Measurements from ENCODE around the gene OSBP.
"Not testable (repeated sequence)": the region's sequence is repeated elsewhere in the genome, so short reads cannot be mapped to it uniquely, and the experiment has no call there.

Gene OSBP

DNA sequence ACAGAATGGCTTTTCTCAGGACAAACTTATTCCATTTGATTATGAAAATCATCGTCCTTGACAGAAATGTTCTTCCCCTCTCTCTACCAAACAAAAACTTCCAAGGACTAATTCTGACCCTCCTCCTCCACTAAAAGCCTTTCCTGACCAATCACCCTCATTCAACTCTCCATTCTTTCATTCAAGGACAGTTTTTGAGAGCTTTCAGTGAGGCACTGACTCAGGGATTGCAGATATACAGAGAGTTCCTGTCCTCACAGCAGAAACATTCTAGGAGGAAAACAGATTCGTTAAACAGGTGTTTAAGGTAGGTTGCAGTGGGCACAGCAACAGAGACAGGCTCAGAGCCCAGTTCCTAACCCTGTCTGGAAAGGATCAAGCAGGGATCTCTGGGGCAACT, 62.7 kb downstream of the OSBP start:
- no peak for DNase-seq

DNA sequence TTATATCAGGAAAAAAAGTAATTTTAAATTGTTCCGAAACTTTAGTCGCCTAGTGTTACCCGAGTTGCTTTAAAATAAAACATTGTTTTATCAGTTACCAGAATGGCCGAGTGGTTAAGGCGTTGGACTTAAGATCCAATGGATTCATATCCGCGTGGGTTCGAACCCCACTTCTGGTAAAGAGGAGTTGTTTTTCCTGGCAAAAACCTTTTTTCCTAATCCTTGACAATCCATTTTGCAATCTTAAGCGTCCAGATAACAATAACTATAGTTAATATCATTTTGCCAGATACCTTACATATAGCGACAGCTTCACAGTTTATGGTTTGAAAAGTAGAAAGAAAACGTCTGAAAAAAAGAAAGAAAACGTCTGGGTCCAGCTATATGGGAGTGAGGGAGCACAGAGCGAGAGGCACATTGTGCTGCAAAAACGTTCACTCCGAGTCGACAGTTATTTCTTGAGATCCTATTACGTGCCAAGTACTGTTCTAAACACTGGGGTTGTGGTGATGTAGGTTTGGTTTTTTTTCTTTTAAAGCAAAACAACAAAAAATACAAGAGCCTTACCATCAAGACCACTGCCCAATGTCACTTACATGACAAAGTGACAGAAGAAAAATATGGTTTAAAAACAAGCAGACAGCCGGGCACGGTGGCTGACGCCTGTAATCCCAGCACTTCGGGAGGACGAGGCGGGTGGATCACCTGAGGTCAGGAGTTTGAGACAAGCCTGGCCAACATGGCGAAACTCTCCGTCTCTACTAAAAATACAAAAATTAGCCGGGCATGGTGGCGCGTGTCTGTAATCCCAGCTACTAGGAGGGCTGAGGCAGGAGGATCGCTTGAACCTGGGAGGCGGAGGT, 63.7 kb downstream of the OSBP start:
- DNase-seq, result peak; percentile 59

DNA sequence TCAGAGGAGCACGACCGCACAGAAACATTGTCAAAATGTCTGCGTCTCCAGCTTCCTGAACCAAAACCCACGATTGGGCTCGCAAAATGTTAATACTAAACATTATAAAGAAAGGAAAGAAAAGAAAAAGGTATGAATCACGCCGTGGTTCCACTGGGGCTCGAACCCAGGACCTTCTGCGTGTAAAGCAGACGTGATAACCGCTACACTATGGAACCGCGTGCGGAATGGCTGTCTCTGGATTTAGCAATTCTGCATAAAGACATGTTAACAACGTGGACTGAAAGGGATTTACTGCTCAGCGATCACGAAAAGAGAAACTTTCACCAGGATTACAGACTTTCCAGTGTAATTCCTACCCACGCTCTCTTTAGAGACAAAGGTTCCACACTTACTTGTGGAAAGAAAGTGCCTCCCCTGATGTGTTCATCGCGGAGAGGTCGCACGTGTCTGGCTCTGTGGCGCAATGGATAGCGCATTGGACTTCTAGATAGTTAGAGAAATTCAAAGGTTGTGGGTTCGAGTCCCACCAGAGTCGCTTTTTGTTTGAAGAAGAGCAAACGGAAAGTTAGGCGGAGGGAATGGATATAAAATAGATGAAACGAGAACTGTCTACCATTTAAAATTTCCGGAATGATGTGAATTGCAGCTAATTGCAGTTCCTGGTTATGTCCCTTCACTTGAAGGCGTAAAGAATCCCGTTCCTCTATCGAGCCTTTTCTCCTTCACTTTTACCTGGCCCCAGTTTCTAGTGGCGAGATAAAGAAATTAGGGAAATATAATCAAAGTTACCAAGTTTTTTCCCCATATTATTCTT, 64.5 kb downstream of the OSBP start:
- peak; percentile 97 for DNase-seq

DNA sequence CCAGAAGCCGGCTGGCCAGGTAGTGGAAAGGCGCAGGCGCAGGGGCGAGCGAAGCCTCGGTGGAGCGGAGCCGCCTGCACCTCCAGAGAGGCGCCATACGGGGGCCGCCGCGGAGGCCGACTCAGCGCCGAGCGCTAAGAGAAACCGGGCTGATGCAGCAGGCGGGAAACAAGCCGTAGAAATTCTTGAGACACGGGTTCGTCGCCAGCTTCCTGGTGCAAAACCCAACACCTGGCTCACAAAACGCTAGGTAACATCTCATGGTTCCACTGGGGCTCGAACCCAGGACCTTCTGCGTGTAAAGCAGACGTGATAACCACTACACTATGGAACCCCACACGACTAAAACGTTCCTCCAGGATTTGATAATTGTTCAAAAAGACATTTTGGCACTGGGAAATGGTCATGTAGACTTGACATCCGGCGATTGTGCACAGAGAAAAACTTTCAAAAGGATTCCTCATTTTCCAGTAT, 65.2 kb downstream of the OSBP start:
- DNase-seq, result peak; percentile 93

DNA sequence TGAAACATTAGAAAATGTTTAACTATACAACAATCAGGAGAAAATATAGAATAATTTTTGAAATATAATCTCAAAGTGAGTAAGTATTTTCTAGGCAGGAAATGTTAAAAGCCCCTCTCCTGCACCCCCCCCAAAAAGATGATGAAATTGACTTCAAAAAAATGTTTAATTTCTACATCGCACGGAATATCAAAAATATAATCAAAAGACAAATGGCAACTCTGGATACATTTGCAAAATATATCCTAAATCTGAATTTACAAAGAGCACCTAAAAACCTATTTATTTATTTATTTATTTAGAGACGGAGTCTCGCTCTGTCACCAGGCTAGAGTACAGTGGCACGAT, 67.3 kb downstream of the OSBP start:
- no peak for DNase-seq

DNA sequence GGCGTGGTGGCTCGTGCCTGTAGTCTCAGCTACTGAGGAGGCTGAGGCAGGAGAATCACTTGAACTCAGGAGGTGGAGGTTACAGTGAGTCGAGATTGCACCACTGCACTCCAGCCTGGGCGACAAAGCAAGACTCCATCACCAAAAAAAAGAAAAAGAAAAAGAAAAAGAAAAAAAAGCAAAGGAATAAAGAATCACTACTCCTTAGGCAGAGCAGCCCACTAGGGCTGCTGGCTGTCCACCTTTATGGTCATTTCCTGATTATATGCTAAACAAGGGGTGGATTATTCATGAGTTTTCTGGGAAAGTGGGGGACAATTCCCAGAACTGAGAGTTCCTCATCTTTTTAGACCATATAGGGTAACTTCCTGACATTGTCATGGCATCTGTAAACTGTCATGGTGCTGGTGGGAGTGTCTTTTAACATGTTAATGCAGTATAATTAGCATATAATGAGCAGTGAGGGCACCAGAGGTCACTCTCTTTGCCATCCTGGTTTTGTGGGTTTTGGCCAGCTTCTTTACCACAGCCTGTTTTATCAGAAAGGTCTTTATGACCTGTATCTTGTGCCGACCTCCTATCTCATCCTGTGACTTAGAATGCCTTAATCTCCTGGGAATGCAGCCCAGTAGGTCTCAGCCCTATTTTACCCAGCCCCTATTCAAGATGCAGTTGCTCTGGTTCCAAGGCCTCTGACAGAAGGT, 67.8 kb downstream of the OSBP start:
- DNase-seq, result not testable (repeated sequence)

DNA sequence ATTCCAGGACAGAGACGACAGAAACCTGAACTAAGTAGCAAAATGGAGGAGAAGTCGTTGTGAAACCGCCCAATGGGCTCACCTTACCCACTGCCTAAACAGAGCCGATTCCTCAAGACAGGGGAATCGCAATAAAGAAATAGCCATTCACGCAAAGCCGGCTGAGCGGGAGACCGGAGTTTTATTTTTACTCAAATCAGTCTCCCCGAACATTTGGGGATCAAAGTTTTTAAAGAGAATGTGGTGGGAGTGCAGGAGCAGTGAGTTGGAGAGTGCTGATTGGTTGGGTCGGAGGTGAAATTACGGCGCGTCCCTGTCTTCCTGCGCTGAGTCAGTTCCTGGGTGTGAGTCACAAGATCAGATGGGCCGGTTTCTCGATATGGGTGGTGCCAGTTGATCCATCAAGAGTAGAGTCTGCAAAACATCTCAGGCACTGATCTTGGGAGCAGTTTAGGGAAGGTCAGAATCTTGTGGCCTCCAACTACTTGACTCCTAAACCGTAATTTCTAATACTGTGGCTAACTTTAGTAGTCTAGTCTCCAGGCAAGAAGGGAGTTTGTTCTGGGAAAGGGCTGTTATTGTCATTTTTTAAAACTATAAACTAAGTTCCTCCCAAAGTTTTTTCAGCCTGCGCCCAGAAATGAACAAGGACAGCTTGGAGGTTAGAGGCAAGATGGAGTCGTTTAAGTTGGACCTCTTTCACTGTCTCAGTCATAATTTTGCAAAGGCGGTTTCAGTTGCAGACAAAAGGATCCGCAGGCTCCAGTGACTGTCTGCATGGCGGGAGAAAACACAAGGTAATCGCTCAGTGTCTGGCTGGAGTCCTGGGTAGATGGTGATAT, 70.2 kb downstream of the OSBP start:
- no peak for DNase-seq

DNA sequence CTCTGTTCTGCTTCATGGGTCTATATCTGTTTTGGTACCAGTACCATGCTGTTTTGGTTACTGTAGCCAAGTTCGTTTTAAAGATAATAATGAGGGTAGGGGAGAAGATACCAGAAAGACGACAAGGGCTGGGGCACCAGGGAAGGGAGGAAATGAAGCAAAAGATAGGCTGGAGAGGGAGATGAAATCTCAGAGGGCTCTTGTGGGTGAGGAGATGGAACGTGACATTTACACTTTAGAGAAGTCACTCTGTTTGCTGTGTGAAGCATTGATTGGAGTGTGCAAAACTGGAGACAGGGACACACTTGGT, 70.8 kb downstream of the OSBP start:
- DNase-seq, result no peak

DNA sequence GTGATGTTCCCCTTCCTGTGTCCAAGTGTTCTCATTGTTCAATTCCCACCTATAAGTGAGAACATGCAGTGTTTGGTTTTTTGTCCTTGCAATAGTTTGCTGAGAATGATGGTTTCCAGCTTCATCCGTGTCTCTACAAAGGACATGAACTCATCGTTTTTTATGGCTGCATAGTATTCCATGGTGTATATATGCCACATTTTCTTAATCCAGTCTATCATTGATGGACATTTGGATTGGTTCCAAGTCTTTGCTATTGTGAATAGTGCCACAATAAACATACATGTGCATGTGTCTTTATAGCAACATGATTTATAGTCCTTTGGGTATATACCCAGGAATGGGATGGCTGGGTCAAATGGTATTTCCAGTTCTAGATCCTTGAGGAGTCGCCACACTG, 71.9 kb downstream of the OSBP start:
- not testable (repeated sequence) for DNase-seq

DNA sequence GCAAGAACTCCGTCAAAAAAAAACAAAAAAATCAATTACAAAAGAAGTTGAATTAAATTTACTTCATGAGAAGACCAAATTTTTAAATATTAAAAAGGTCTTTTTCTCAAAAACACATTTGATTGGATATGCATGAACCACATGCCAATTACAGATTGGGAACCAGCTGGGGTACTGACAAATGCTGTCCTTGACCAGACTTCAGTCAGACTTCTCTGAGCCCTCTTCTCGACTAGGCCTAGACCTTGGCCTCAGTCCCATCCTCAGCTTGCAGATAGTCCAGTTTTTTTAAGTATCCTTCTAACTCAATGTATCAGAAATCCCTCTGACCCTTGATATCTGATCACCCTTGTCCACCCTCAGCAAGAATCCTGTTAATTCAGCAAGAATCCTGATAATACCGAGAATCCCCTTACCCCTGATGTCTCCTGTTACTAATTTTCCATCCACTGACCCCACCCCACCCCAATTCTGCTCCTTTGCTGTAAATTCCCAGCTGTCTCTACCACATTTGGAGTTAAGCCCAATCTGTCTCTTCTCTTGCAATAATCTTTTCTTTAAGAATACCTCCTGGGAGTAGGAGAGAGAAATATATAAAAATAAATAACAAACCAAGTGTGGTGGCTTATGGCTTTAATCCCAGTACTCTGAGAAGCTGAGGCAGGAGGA, 73.3 kb downstream of the OSBP start:
- DNase-seq, result no peak

DNA sequence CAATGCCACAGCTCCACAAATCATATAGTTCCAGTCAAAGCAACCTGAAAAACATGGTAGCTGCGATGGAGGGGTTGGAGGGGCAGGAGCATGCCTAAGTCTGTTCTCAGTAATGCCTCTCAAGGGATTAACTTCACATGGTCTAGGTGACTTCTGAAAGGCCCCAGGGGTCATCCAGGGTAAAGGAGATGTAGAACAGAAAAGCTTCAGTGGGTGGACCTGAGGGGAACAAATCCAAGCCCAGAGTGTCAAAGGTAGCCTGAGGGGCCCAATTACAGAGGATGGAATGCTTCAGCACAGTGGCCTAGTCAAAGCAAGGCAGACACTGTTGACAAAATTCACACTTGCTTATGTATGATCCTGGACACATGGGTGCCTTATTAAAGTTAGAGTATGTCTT, 80.9 kb downstream of the OSBP start:
- no peak for DNase-seq

DNA sequence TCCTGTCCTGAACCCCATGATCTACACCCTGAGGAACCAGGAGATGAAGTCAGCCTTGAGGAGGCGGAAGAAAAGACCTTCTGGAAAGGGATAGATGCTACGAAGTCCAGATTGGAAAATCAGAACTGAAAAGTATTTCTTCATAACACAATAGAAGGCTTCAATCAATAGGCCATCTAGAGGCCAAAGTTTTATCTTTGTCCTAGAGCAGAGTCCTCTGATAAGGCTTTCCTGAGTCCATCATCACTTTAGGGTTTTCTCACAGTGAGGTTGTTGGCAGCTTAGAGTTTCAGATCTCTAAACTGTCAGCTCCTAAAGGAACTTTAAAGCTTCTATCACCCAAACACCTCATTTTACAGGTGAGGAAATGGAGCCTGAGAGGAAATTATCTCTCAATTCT, 83.0 kb downstream of the OSBP start:
- no peak for DNase-seq

DNA sequence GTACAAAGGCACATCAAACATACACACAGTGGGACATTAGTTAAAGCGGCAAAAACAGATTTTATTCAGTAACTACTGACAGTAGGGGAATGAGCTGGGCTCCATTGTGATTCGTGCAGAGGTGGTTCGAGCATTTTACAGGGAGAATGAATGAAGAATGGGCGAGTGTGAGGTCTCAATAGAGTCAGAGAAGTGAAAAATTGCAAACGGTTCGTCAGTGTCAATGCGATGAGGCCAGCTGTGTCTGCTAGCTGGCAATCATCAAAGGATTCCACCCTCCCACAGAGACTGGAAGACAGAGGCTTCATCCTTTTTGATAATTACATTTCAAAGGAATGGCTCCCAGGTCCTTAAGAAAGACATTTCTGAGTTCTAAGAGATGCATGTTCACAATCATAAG, 86.9 kb downstream of the OSBP start:
- DNase-seq, result peak; percentile 58

All from NCI-H2227 treated with DMSO at 0.1 percent for 48 hours (cell line).